Caco-2 (cell line): ENCODE data around the gene PRR36. TPM values are rescaled to one million over a fixed set of nuclear protein-coding genes. Genes with fewer than 3 reads are reported as not detected.

Source experiments
- BruUV-seq: library from RNA; stranded (reverse); fragments of 400-500 nt; replicated peaks from 2 replicates; lab custom pipeline; 2021; lab: Mats Ljungman, UMichigan
- CTCF ChIA-PET: fragments of 300-600 bp; sonication (Branson Sonifier 250); formaldehyde crosslinking; loops from one replicate; lab custom pipeline; 2022; ENCODE audit warnings: antibody characterized with exemption; lab: Charles Lee
- POLR2A ChIA-PET: fragments of 300-600 bp; sonication (Branson Sonifier 250); formaldehyde crosslinking; loops from one replicate; lab custom pipeline; 2022; ENCODE audit warnings: antibody characterized with exemption; lab: Charles Lee
- DNase-seq, 2 experiments: peaks; one replicate each; pipeline versions ENCODE4 v3.0.0 to v3.0.0-alpha.2; 2020 to 2022
- H3K27me3 ChIP-seq: replicated peaks from 2 replicates; pipeline ENCODE4 v1.6.0; 2011; ENCODE audit warnings: low read length; ENCODE audit not compliant: control insufficient read depth, insufficient read depth
- H3K36me3 ChIP-seq: 2 replicates; pipeline ENCODE4 v1.5.1; 2011; ENCODE audit warnings: low read length; ENCODE audit not compliant: control insufficient read depth, insufficient read depth
- H3K4me1 ChIP-seq: fragments of 250-450 bp; sonication (Bioruptor Pico); 2 replicates; pipeline ENCODE4 v1.5.1; 2020; ENCODE audit warnings: mild to moderate bottlenecking
- H3K4me3 ChIP-seq: 2 replicates; pipeline ENCODE4 v1.5.1; 2011; ENCODE audit warnings: low read depth, mild to moderate bottlenecking, control low read depth, low read length
- H3K9me3 ChIP-seq: fragments of 250-450 bp; sonication (Bioruptor Pico); 2 replicates; pipeline ENCODE4 v1.5.1; 2020; ENCODE audit warnings: mild to moderate bottlenecking, moderate library complexity
- H3K27ac Mint-ChIP-seq: one replicate; pipeline ENCODE4 v1.8.0; 2022; ENCODE audit warnings: mixed read lengths; ENCODE audit not compliant: unreplicated experiment
- H3K27me3 Mint-ChIP-seq: one replicate; pipeline ENCODE4 v1.8.0; 2022; ENCODE audit warnings: mixed read lengths; ENCODE audit not compliant: insufficient read depth, unreplicated experiment
- H3K36me3 Mint-ChIP-seq: one replicate; pipeline ENCODE4 v1.8.0; 2022; ENCODE audit warnings: mild to moderate bottlenecking, mixed read lengths; ENCODE audit not compliant: insufficient read depth, unreplicated experiment
- H3K4me1 Mint-ChIP-seq: one replicate; pipeline ENCODE4 v1.8.0; 2022; ENCODE audit warnings: low read depth, mixed read lengths; ENCODE audit not compliant: unreplicated experiment
- H3K4me3 Mint-ChIP-seq: one replicate; pipeline ENCODE4 v1.8.0; 2022; ENCODE audit warnings: mild to moderate bottlenecking, moderate library complexity, mixed read lengths; ENCODE audit not compliant: unreplicated experiment
- H3K9me3 Mint-ChIP-seq: one replicate; pipeline ENCODE4 v1.8.0; 2022; ENCODE audit warnings: mixed read lengths; ENCODE audit not compliant: unreplicated experiment
- intact Hi-C: fragments of 100-400 bp; cut with micrococcal nuclease; formaldehyde crosslinking; loops from one replicate; pipeline ENCODE4 v1.10.0; 2022; ENCODE audit not compliant: unreplicated experiment
- total RNA-seq: library from RNA; stranded (reverse); gene quantifications from 2 replicates; pipeline ENCODE4 v1.2.3, GENCODE V29; 2022
- TF ChIP-seq, protein P1 (sequence below), 2 experiments: fragments of 200-600 bp in 1 of 2; IDR thresholded peaks; 1 replicate in 1 of 2; 2 replicates in 1 of 2; pipeline versions ENCODE4 v1.5.1 to v1.8.0; 2011 to 2022; ENCODE audit warnings: antibody characterized with exemption in 1 of 2, control low read depth in 1 of 2, inconsistent platforms in 1 of 2, low read depth in 1 of 2, low read length in 1 of 2, mild to moderate bottlenecking in 1 of 2, moderate library complexity in 1 of 2; ENCODE audit not compliant: insufficient read depth in 1 of 2, severe bottlenecking in 1 of 2, unreplicated experiment in 1 of 2

Gene PRR36
- total RNA-seq, 1 experiment from 2014 or later, result 3.7 TPM

DNA sequence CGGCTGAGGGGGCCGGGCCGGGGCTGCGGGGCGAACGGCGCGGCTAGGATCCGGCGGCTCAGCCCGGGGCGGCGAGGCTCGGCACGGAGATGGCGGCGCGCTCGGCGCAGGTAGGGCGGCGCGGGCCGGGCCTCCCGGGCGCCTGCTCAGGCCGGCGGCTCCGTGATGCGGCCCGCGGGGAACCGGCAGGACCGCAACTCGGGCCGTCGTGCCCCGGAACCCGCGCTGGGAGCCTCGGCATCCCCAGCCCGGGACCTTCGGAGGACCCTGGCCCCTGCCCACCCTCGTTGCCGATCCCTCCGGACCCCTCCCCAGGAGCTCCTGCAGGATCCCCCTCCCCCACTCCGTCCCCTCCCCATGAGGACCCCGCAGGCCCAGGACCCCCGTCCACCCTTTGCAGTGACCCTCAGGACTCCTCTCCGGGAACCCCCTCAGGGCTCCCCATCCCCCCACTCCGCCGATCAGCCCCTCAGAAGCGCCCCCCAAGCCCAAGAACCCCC lies 43.9 kb downstream of the PRR36 start:
- DNase-seq, result no peak
- H3K4me1 ChIP-seq, result no peaks in the 10 kb centered on the region; the same call in 1 of the 2 replicates
- intact Hi-C loops, result no loop called here
- POLR2A ChIA-PET, result no interaction called here
- H3K4me3 ChIP-seq, result peak overlapping the region; percentile 64
- Mint-ChIP-seq H3K4me1 (peaks cover 7% of the 10 kb centered on the region), H3K36me3 (peaks cover 13% of the 10 kb centered on the region), H3K27ac (peak overlapping the region; percentile 63), H3K4me3 (peak overlapping the region; percentile 90), H3K9me3 (no peaks in the 10 kb centered on the region), H3K27me3 (peaks cover 8% of the 10 kb centered on the region)
- no TSS peak for BruUV-seq
- no peaks in the 10 kb centered on the region for H3K36me3 ChIP-seq
- CTCF ChIA-PET, result interaction anchor here (0.7 kb wide), 1 partner anchor 776 kb away, joined by 3 read pairs; no protein-coding TSS in a partner anchor
- no peaks in the 10 kb centered on the region for H3K9me3 ChIP-seq
- TF ChIP-seq, protein P1, sequence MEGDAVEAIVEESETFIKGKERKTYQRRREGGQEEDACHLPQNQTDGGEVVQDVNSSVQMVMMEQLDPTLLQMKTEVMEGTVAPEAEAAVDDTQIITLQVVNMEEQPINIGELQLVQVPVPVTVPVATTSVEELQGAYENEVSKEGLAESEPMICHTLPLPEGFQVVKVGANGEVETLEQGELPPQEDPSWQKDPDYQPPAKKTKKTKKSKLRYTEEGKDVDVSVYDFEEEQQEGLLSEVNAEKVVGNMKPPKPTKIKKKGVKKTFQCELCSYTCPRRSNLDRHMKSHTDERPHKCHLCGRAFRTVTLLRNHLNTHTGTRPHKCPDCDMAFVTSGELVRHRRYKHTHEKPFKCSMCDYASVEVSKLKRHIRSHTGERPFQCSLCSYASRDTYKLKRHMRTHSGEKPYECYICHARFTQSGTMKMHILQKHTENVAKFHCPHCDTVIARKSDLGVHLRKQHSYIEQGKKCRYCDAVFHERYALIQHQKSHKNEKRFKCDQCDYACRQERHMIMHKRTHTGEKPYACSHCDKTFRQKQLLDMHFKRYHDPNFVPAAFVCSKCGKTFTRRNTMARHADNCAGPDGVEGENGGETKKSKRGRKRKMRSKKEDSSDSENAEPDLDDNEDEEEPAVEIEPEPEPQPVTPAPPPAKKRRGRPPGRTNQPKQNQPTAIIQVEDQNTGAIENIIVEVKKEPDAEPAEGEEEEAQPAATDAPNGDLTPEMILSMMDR (IDR thresholded peaks at IDR 0.05; ENCODE audit: insufficient read depth in 1 of 2, low read depth in 1 of 2, low read length in 1 of 2, severe bottlenecking in 1 of 2, unreplicated experiment in 1 of 2), result no peak
- no peaks in the 10 kb centered on the region for H3K27me3 ChIP-seq

DNA sequence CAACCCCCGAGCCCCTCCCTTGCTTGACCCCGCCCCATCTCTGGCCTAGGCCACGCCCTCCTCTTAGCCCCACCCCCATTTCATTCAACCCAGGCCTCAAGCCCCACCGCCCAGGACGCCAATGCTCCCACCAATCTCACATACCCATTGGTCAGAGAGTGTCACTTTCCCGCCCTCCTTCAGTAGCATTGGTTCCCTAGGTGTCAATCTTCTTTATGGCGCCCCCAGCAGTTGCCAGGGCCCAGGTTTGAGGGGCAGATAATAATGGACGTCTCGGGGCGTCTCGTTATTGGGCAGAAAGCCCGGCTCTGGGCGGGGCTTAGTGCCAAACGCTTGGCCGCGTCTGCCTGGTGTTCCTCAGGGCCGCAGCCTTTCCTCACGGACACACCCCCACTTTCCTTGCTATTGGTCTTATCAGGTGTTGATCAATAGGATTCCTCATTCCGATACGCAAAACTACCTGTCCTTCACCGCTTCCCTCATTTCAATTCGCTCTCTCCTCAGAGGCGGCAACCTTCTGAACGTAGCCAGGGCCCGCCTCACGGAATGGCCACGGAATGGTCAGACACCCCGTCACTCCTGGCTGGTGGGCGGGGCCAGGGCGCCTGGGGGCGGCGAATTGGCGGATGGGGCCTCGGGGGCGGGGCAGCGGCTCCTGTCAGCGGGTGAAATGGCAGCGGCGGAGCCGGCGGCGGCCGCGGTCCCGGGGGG lies 44.5 kb downstream of the PRR36 start, which contains the start of gene EVI5L:
EVI5L (plus strand) TSS at position 658 of the 711 bp plus-strand sequence. CDS start 16,325 bp downstream, outside the sequence.
- no peaks in the 10 kb centered on the region; the same call in 1 of the 2 replicates for H3K4me1 ChIP-seq
- Mint-ChIP-seq H3K4me1 (peaks cover 7% of the 10 kb centered on the region), H3K27ac (peak within 1 kb of the TSS; percentile 63), H3K27me3 (peaks cover 8% of the 10 kb centered on the region), H3K9me3 (no peaks in the 10 kb centered on the region), H3K4me3 (peak within 1 kb of the TSS; percentile 90), H3K36me3 (peaks cover 13% of the 10 kb centered on the region)
- peak; percentile 99 for DNase-seq
- no peaks in the 10 kb centered on the region for H3K36me3 ChIP-seq
- H3K4me3 ChIP-seq, result peak within 1 kb of the TSS; percentile 64
- POLR2A ChIA-PET, result no interaction called here
- no TSS peak for BruUV-seq
- CTCF ChIA-PET, result no interaction called here
- no peaks in the 10 kb centered on the region for H3K27me3 ChIP-seq
- TF ChIP-seq, protein P1 (IDR thresholded peaks at IDR 0.05; ENCODE audit: insufficient read depth in 1 of 2, low read depth in 1 of 2, low read length in 1 of 2, severe bottlenecking in 1 of 2, unreplicated experiment in 1 of 2), result no peak
- H3K9me3 ChIP-seq, result no peaks in the 10 kb centered on the region
- intact Hi-C loops, result no loop called here

DNA sequence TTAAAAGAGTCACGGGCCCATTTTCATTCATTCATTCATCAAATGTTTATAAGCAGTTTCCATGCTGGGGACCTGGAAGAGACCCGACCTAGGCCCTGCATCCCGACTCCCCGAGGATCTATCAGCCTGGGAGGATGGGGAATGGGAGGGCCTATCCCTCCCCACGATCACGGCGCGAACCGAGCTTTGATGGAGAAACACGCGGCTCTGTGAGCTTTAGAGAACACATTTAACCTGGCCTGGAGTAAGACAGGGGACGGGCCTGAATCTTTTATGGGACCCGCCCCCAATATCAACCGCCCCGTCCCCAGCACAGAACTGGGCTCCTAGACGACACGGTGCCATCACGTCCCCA lies 45.0 kb downstream of the PRR36 start:
- Mint-ChIP-seq H3K27ac (peak overlapping the region; percentile 63), H3K4me1 (peaks cover 7% of the 10 kb centered on the region), H3K36me3 (peaks cover 13% of the 10 kb centered on the region), H3K9me3 (no peaks in the 10 kb centered on the region), H3K4me3 (peak overlapping the region; percentile 90), H3K27me3 (peaks cover 8% of the 10 kb centered on the region)
- ChIA-PET POLR2A (no interaction called here), CTCF (no interaction called here)
- TF ChIP-seq, protein P1 (IDR thresholded peaks at IDR 0.05; ENCODE audit: insufficient read depth in 1 of 2, low read depth in 1 of 2, low read length in 1 of 2, severe bottlenecking in 1 of 2, unreplicated experiment in 1 of 2), result no peak
- Histone ChIP-seq H3K9me3 (no peaks in the 10 kb centered on the region), H3K36me3 (no peaks in the 10 kb centered on the region), H3K27me3 (no peaks in the 10 kb centered on the region), H3K4me1 (no peaks in the 10 kb centered on the region; the same call in 1 of the 2 replicates), H3K4me3 (peak overlapping the region; percentile 41)
- no peak for DNase-seq
- no TSS peak for BruUV-seq
- intact Hi-C loops, result no loop called here
